Brain microvascular endothelial cell (primary cell): ENCODE data around the gene U2AF2.

Source experiments
- DNase-seq: peaks from one replicate; pipeline ENCODE4 v3.0.0-alpha.2; 2020
- H3K27ac ChIP-seq: fragments of 250-450 bp; sonication (Bioruptor Pico); 2 replicates; pipeline ENCODE4 v1.5.1; 2020; ENCODE audit warnings: mild to moderate bottlenecking, moderate library complexity
- H3K27me3 ChIP-seq: fragments of 250-450 bp; sonication (Bioruptor Pico); replicated peaks from 2 replicates; pipeline ENCODE4 v1.5.1; 2020; ENCODE audit warnings: mild to moderate bottlenecking
- H3K36me3 ChIP-seq: fragments of 250-450 bp; sonication (Bioruptor Pico); replicated peaks from 2 replicates; pipeline ENCODE4 v1.5.1; 2020; ENCODE audit warnings: mild to moderate bottlenecking
- H3K4me3 ChIP-seq: 2 replicates; pipeline ENCODE4 v1.5.1; 2011; ENCODE audit warnings: low read depth, mild to moderate bottlenecking, control low read depth, low read length, moderate library complexity
- in situ Hi-C: cut with HindIII; loops from 2 replicates; pipeline ENCODE4 v1.10.0; 2017; ENCODE audit warnings: low sequenced_read_pairs, low pct_ligation_motif_present
- TF ChIP-seq, protein P1 (sequence below): IDR thresholded peaks from 2 replicates; pipeline ENCODE4 v1.5.1; 2011; ENCODE audit warnings: low read depth, mild to moderate bottlenecking, moderate library complexity, low read length, control low read depth, inconsistent platforms; ENCODE audit errors: missing control alignments

Gene U2AF2

DNA sequence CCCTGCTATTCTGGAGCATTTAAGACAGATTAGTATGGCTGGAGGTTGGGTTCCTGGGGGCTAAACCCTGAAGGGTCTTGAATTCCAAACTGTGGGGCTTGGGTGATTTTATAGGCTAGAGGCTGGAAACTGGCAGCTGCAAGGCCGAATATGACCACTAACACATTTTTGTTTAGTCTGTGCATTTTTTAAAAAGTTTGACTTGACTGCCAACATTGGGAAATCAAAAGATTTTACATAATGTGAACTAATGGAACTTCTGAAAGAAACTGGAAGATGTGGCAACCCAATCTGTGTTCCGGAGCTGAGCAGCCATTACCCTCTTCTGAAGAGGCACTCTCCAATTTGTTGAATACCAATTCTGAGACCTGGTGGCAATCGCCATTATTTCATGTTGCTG, 35.5 kb upstream of the U2AF2 start:
- TF ChIP-seq, protein P1, sequence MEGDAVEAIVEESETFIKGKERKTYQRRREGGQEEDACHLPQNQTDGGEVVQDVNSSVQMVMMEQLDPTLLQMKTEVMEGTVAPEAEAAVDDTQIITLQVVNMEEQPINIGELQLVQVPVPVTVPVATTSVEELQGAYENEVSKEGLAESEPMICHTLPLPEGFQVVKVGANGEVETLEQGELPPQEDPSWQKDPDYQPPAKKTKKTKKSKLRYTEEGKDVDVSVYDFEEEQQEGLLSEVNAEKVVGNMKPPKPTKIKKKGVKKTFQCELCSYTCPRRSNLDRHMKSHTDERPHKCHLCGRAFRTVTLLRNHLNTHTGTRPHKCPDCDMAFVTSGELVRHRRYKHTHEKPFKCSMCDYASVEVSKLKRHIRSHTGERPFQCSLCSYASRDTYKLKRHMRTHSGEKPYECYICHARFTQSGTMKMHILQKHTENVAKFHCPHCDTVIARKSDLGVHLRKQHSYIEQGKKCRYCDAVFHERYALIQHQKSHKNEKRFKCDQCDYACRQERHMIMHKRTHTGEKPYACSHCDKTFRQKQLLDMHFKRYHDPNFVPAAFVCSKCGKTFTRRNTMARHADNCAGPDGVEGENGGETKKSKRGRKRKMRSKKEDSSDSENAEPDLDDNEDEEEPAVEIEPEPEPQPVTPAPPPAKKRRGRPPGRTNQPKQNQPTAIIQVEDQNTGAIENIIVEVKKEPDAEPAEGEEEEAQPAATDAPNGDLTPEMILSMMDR = no peak
- DNase-seq = no peak
- in situ Hi-C loops = loop anchor here (25.0 kb wide), 1 partner anchor 232 kb away; the partner anchor contains the start of genes RPL28, TMEM190 and TMEM238
- H3K27me3 ChIP-seq = no peaks in the 10 kb centered on the region
- peaks cover 35% of the 10 kb centered on the region for H3K36me3 ChIP-seq
- no peak overlapping the region for H3K4me3 ChIP-seq
- H3K27ac ChIP-seq = no peak overlapping the region

DNA sequence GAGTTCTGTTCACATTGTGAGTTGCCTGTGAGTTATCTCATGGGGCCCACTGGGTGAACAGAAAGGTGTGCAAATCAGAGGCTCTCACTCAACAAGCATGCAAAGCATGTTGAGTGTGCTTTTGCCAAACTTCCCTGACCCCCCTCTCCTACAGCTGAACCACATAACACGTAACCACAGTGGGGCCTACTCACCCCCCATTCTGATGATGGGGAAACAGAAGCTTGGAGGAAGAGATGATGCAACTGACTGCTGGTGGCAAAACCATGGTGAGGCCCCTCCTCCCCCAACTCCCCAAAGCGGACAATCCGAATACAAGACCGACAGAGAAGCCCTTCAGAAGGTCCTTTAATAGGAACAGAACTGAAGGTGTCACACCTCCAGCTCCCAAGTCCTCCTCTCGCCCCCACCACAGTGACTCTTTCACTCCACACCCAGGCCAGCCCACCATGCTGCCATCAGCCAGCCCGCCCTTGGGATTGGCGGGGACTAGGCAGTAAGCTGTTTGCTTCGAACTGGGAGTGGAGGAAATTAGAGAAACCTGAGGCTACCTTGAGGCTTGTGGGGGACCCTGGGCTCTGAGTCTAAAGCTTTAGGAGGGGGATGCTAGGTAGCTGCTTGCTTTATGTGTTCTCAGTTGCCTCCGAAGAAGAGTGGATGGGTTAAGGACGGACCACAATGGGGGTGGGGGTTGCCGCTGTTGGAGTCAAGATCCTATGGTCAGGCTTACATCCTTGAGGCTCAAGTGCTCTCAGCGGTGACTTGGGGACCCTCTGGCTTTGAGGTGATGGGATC, 34.2 kb upstream of the U2AF2 start:
- Histone ChIP-seq H3K4me3 (no peak overlapping the region), H3K27me3 (no peaks in the 10 kb centered on the region), H3K36me3 (peaks cover 25% of the 10 kb centered on the region), H3K27ac (no peak overlapping the region)
- TF ChIP-seq, protein P1 = no peak
- in situ Hi-C loops = loop anchor here (25.0 kb wide), 1 partner anchor 233 kb away; the partner anchor contains the start of genes RPL28, TMEM190 and TMEM238
- no peak for DNase-seq

DNA sequence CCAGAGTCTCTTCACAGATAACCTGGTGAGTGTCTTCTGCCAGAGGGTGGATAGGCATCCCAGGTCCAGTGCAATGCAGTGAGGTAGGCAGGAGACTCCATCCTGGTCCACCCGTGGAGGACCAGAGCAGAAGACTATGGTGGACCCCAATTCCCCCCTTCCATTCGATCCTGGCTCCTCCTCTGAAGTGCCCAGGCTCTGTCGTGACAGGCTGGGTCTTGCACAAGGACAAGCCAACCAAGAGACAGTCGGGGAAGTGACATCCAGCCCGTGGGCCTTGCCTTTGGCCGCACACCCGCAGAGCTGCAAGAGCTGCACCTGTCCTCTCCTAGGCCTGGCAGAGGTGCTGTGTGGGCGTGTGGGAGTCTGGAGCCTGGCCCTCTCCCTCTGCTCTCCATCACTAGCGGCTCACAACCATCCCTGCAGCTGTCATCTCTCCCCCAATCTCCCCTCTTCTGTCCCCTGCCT, 33.6 kb upstream of the U2AF2 start:
- TF ChIP-seq, protein P1 = no peak
- in situ Hi-C loops = loop anchor here (25.0 kb wide), 1 partner anchor 234 kb away; the partner anchor contains the start of genes RPL28, TMEM190 and TMEM238
- no peaks in the 10 kb centered on the region for H3K27me3 ChIP-seq
- H3K36me3 ChIP-seq = peaks cover 20% of the 10 kb centered on the region
- H3K4me3 ChIP-seq = no peak overlapping the region
- DNase-seq = no peak
- no peak overlapping the region for H3K27ac ChIP-seq

DNA sequence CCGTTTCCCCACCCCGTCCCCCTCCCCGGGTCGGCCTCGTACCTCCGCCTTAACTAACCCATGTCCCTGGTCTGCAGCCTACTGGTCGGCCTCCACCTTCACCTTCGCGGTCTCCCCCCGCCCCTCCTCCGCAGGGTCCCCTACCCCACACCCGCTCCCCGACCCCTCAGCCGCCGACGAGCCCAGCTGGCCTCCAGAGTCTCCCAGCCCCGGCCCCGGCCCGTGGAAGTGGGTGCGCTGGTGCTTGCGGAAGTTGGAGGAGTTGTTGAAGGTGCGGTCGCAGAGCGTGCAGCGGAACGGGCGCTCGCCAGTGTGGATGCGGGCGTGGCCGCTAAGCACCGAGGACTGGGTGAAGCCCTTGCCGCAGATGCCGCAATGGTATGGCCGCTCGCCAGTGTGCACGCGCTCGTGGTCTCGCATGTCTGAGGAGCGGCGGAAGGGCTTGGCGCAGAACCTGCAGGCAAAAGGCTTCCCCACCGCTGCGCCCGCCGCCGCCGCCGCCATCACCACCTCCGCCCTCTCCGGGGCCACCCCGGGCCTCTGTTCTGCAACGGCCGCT, 33.1 kb upstream of the U2AF2 start:
- Histone ChIP-seq H3K27ac (no peak overlapping the region), H3K4me3 (no peak overlapping the region), H3K27me3 (no peaks in the 10 kb centered on the region), H3K36me3 (peaks cover 15% of the 10 kb centered on the region)
- in situ Hi-C loops = loop anchor here (25.0 kb wide), 1 partner anchor 234 kb away; the partner anchor contains the start of genes RPL28, TMEM190 and TMEM238
- TF ChIP-seq, protein P1 = no peak
- no peak for DNase-seq

DNA sequence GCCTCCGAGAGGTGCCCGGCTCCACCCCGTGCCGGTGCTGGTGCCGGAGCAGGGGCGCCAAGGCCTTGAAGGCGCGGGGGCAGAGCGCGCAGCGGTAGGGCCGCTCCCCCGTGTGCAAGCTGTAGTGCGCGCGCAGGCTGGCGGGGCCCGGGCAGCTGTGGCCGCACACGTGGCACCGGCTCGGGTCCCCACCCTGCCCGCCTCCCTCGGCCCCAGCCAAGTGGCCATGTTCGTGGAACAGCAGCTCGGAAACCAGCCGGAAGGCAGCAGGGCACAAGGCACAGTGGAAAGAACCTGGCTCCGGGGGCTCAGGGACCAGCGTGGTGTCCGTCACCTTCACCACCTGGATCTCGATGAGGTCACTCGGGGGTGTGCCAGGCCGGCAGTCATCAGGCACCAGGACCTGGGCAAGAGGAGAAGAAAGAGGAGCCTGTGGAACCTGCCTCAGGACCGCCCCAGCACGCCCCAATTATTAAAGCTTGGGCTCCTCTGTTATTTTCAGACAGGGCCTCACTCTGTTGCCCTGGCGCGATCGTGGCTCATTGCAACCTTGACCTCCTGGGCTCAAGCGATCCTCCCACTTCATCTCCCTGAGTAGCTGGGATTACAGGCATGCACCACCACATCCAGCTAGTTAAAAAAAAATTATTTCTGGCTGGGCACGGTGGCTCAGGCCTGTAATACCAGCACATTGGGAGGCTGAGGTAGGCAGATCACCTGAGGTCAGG, 32.4 kb upstream of the U2AF2 start:
- TF ChIP-seq, protein P1 = no peak
- no peak for DNase-seq
- H3K27ac ChIP-seq = no peak overlapping the region
- in situ Hi-C loops = loop anchor here (25.0 kb wide), 1 partner anchor 235 kb away; the partner anchor contains the start of genes RPL28, TMEM190 and TMEM238
- H3K36me3 ChIP-seq = peaks cover 12% of the 10 kb centered on the region
- H3K4me3 ChIP-seq = no peak overlapping the region
- H3K27me3 ChIP-seq = no peaks in the 10 kb centered on the region
